Motor neuron (in vitro differentiated cells): Measurements from ENCODE around the gene TBCCD1. TPM values are rescaled to one million over a fixed set of nuclear protein-coding genes. Genes with fewer than 3 reads are reported as not detected.
"Not testable (repeated sequence)": the region's sequence is repeated elsewhere in the genome, so short reads cannot be mapped to it uniquely, and the experiment has no call there.

Experiments used
- ATAC-seq, 8 experiments: fragments of 200-7000 bp; cut with Tn5 transposase; replicated peaks in 6 of 8; 2 replicates each; pipeline ENCODE4 v1.8.0; 2021; ENCODE audit warnings: mild to moderate bottlenecking in 8 of 8, moderate library complexity in 8 of 8
- H3K27ac ChIP-seq, 2 donors: fragments of 250-450 bp; sonication (Bioruptor Pico); 2 replicates each; pipeline ENCODE4 v1.9.0; 2021; ENCODE audit warnings: antibody characterized with exemption in 2 of 2, mild to moderate bottlenecking in 2 of 2, moderate library complexity in 1 of 2
- H3K4me1 ChIP-seq, 2 donors: fragments of 250-450 bp; sonication (Bioruptor Pico); replicated peaks in 1 of 2; 2 replicates each; pipeline ENCODE4 v1.6.1; 2021; ENCODE audit warnings: antibody characterized with exemption in 2 of 2, mild to moderate bottlenecking in 2 of 2, moderate library complexity in 1 of 2
- H3K4me3 ChIP-seq, 5 donors: fragments of 250-450 bp; sonication (Bioruptor Pico); 2 replicates each; pipeline ENCODE4 v1.9.0; 2021; ENCODE audit warnings: antibody characterized with exemption in 5 of 5, mild to moderate bottlenecking in 5 of 5, moderate library complexity in 4 of 5
- WGBS, 10 experiments: fragments of 450-650 bp; shearing (Covaris generic); methylation state at CpG; one replicate each; pipeline ENCODE4 v1.0.0; 2022; 5-methylcytosine and 5-hydroxymethylcytosine counted together
- in situ Hi-C, 9 experiments: fragments of 400-800 bp; cut with MboI; loops; one replicate each; pipeline ENCODE4 v1.15.0; 2021; ENCODE audit warnings: low sequenced_read_pairs in 9 of 9, low pct_unique_long_range_greater_than_20kb in 2 of 9; ENCODE audit not compliant: unreplicated experiment in 9 of 9
- total RNA-seq, 8 experiments: library from RNA; unstranded; fragments of 300-600 nt; gene quantifications; 2 replicates each; pipeline versions ENCODE4 v1.2.3 to v1.2.4, GENCODE V29; 2022

Gene TBCCD1
- total RNA-seq, 8 experiments from 2014 or later, result 8.4 to 16.6 (median 12.6) TPM

DNA sequence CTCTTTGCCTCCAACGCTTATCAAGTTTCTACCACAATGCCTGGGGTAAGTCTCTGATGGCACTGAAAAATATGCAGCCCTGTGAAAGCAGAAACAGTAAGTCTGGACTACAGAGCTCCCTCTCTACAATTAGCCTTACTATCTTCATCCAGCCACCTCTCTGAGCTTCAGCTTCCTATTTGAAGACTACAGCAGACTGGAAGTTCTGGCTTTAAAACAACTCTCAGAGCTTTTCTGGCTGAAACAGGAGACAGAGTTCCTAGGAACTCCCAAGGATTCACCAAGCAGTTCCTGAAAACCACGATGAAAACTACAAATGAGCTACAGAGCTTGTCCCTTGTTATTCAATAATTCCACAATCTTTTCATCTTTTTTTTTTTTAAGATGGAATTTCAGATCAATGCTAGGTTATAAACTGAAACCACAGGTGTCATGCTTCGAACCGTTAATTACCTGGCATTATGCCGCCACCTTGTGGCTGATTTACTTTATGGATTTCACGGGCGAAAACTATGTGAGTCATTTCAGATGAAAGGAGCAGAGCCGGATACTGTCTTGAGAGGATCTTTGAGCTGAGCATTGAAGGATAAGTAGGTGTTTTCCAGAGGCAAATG, 26.8 kb downstream of the TBCCD1 start:
- peak overlapping the region in 1 of 5 donors; percentile 6 for H3K4me3 ChIP-seq
- H3K4me1 ChIP-seq, result no peaks in the 10 kb centered on the region
- in situ Hi-C loops, result loop anchor here in 8 of 9 experiments (10.0 to 25.0 kb wide), 3 partner anchors 278 to 553 kb away; no protein-coding TSS in a partner anchor
- peak; percentile 73 to 95 (median 82) for ATAC-seq
- H3K27ac ChIP-seq, result no peak overlapping the region
- WGBS, 10 experiments, result 0 to 20% (median 12%) methylated on average over 2 to 8 of the region's 8 CpGs

GRCh38 chr3:186538779-186539178, 28.4 kb downstream of the TBCCD1 start:
- Histone ChIP-seq H3K4me1 (no peaks in the 10 kb centered on the region), H3K27ac (no peak overlapping the region), H3K4me3 (no peak overlapping the region)
- ATAC-seq, result no peak
- 100% methylated on average over 1 to 3 of the region's 3 CpGs; no CpG with 5 or more reads in 5 of the 10 experiments for WGBS, 10 experiments
- in situ Hi-C loops, result loop anchor here in 8 of 9 experiments (10.0 to 25.0 kb wide), 4 partner anchors 264 to 554 kb away; no protein-coding TSS in a partner anchor

GRCh38 chr3:186536883-186537844, 30.0 kb downstream of the TBCCD1 start:
- in situ Hi-C loops, result loop anchor here in 8 of 9 experiments (10.0 to 25.0 kb wide), 4 partner anchors 262 to 552 kb away; no protein-coding TSS in a partner anchor
- ATAC-seq, result peak in 3 of 8 experiments; percentile 32 to 77 (median 72)
- H3K4me1 ChIP-seq, result peaks cover 8 to 12% of the 10 kb centered on the region in 2 donors
- H3K27ac ChIP-seq, result no peak overlapping the region
- no peak overlapping the region for H3K4me3 ChIP-seq

GRCh38 chr3:186534113-186534669, 32.9 kb downstream of the TBCCD1 start:
- H3K4me1 ChIP-seq, result peaks cover 8 to 12% of the 10 kb centered on the region in 2 donors
- ATAC-seq, result no peak
- 50 to 100% (median 93%) methylated on average over 1 to 6 of the region's 6 CpGs; no CpG with 5 or more reads in 1 of the 10 experiments for WGBS, 10 experiments

DNA sequence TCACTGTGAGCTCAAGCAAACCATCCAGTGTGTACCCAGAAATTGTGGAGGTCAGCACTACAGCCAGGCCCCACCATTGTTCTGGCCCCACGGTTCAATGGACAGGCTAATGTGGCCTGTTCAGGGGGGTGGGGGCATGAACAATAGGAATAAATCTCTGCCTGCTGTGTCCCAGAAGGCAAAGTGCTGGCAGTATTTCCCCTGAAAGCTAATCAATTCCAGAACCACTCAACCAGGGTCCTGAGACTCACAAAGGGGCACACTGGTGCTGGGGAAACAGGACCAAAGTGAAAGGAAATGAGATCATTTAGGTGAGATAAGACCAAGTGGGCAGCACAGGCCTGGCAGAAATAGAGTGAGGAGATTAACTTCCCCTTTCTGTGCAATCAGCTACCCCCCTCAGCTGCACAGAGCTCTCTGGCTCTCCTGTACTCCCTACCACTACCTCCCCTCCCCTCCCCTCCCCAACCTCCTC, 34.5 kb downstream of the TBCCD1 start:
- H3K27ac ChIP-seq, result peak overlapping the region; percentile 36 to 45
- no peak overlapping the region for H3K4me3 ChIP-seq
- ATAC-seq, result peak in 5 of 8 experiments; percentile 27 to 73 (median 65)

More at GRCh38 chr3:186534113-186534669, 32.9 kb downstream of the TBCCD1 start:
- no peak overlapping the region for H3K4me3 ChIP-seq
- no peak overlapping the region for H3K27ac ChIP-seq
- in situ Hi-C loops, result loop anchor here in 8 of 9 experiments (10.0 to 25.0 kb wide), 4 partner anchors 259 to 549 kb away; no protein-coding TSS in a partner anchor

DNA sequence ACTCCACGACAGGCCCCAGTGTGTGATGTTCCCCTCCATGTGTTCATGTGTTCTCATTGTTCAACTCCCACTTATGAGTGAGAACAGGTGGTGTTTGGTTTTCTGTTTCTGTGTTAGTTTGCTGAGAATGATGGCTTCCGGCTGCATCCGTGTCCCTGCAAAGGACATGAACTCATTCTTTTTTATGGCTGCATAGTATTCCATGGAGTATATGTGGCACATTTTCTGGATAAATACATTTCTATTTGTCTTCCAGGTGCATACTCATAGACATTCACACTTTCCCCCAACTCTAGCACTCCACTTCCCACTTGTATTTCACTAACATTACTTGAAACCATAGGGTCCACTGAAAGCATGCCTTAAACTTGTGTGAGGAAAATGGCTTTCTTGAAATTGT, 35.4 kb downstream of the TBCCD1 start:
- in situ Hi-C loops, result loop anchor here in 8 of 9 experiments (10.0 to 25.0 kb wide), 4 partner anchors 257 to 547 kb away; no protein-coding TSS in a partner anchor
- H3K27ac ChIP-seq, ATAC-seq, H3K4me3 ChIP-seq: not testable (repeated sequence)
- 75 to 100% (median 95%) methylated on average over 1 to 3 of the region's 3 CpGs; no CpG with 5 or more reads in 2 of the 10 experiments for WGBS, 10 experiments
- peaks cover 8 to 12% of the 10 kb centered on the region in 2 donors for H3K4me1 ChIP-seq

More for the DNA sequence above, 34.5 kb downstream of the TBCCD1 start:
- peaks cover 8 to 12% of the 10 kb centered on the region in 2 donors for H3K4me1 ChIP-seq
- 0 to 14% (median 0%) methylated on average over 1 of the region's 1 CpG; no CpG with 5 or more reads in 7 of the 10 experiments for WGBS, 10 experiments
- in situ Hi-C loops, result loop anchor here in 8 of 9 experiments (10.0 to 25.0 kb wide), 4 partner anchors 258 to 548 kb away; no protein-coding TSS in a partner anchor

- H3K27ac ChIP-seq, result no peak overlapping the region
These were observed 36.7 kb downstream of the TBCCD1 start for GRCh38 chr3:186530415-186530814.

DNA sequence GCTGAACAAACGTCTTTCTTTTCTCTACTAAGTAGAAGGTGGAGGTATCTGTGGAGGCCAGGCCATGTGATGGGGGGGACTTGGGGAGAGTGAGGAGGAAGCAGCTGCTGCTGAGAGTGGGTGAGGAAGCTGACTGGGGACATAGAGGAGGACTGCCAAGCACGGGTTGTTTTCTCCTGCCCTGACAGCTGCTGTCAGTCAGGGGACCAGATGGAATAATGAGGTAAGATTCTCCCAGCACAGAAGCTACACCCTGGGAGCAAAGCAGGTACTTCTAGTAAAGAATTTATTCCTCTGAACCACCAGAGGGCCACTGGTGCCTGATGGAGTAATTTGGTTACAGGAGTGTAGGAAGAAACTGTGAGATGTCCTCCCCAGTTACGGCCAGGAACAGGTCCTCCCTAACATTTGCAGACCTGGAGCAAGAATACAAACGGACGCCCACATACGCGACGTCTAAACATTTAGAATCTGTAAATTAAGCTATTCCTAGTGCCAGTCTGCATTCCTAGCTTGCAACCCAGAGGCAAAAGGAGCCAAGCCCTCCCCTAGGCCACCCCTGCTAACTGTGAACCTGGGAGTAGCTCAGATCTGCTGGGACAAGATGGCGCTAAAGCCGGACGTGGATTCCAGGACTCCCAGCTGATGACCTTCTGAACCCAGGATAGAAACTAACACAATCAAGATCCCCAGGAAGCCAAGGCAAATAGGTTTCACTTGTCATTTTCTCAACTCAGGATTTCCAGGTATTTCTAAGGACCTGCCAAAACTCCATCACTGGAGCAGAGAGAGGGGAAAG, 37.7 kb downstream of the TBCCD1 start:
- in situ Hi-C loops, result loop anchor here in 8 of 9 experiments (25.0 kb wide), 2 partner anchors 267 to 542 kb away; no protein-coding TSS in a partner anchor
- Histone ChIP-seq H3K4me3 (no peak overlapping the region), H3K4me1 (peaks cover 8 to 12% of the 10 kb centered on the region in 2 donors), H3K27ac (no peak overlapping the region)
- no peak for ATAC-seq
- WGBS, 10 experiments, result 6 to 96% (median 84%) methylated on average over 1 to 9 of the region's 11 CpGs; no CpG with 5 or more reads in 1 of the 10 experiments

More at GRCh38 chr3:186530415-186530814, 36.7 kb downstream of the TBCCD1 start:
- ATAC-seq, result no peak
- H3K4me3 ChIP-seq, result no peak overlapping the region
- H3K4me1 ChIP-seq, result peaks cover 8 to 12% of the 10 kb centered on the region in 2 donors
- in situ Hi-C loops, result loop anchor here in 8 of 9 experiments (10.0 to 25.0 kb wide), 4 partner anchors 256 to 546 kb away; no protein-coding TSS in a partner anchor

DNA sequence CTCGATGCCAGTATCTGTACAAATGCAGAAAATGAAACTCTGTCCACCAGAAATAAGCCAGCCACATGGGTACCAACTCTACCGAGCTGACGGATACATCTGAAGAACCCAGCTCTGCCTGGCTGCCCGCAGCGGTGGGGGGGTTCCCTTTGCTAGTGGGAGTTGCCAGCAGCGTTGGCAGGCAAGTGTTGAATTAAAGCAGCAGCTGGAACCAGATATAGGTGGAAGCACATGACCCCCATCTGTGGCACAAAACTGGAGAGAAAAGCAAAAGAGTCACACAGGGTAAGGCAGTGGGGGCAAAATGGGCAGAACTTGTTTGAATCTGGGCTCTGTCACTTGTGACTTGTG, 40.9 kb downstream of the TBCCD1 start:
- Histone ChIP-seq H3K4me1 (peaks cover 8 to 9% of the 10 kb centered on the region in 2 donors), H3K27ac (no peak overlapping the region), H3K4me3 (no peak overlapping the region)
- in situ Hi-C loops, result loop anchor here in 8 of 9 experiments (25.0 kb wide), 2 partner anchors 264 to 539 kb away; no protein-coding TSS in a partner anchor
- WGBS, 10 experiments, result 0 to 94% (median 60%) methylated on average over 1 to 6 of the region's 6 CpGs; no CpG with 5 or more reads in 2 of the 10 experiments
- no peak for ATAC-seq

DNA sequence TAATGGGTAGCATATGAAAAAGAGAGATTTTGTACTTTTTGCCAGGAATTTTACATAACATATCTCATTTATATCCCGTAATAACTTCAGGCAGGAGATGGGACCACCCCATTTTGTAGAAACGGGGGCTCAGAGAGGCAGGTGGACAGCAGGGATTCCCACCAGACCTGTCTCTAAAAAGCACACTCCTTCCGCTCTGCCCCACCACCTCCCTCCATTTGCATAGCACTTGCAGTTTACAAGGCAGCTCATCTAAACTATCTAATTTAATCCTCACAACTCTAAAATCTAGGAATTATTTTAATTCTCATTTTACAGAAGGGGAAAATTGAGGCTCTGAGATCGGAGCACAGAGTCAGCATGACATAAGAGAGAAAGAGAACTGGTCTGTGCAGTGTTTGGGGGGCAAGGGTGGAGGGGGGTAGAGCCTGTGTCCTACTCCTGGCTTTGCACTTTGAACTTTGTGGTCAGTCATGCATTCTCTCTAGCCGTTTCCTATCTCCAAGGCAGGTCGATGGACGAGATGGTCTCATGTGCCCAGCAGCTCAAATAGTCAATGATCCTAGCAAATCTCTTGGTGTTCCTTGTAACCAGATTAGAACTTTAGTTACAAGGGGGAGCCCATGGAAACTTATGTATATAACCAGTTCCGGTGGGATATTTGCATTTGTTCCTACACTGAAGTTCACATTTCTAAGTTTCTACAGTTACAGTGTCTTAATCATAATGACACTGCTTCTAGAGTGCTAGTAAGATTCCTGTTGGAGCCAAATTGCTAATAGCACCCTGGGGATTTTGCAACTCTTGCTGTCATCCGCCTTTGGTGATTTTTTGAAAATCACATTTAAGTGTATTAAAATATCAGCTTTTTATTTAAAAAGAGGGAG, 41.5 kb downstream of the TBCCD1 start:
- in situ Hi-C loops, result loop anchor here in 8 of 9 experiments (25.0 kb wide), 2 partner anchors 263 to 538 kb away; no protein-coding TSS in a partner anchor
- no peak for ATAC-seq
- WGBS, 10 experiments, result 11 to 87% (median 45%) methylated on average over 3 to 7 of the region's 9 CpGs; no CpG with 5 or more reads in 1 of the 10 experiments
- H3K27ac ChIP-seq, result no peak overlapping the region
- H3K4me1 ChIP-seq, result peaks cover 8 to 9% of the 10 kb centered on the region in 2 donors
- no peak overlapping the region for H3K4me3 ChIP-seq

DNA sequence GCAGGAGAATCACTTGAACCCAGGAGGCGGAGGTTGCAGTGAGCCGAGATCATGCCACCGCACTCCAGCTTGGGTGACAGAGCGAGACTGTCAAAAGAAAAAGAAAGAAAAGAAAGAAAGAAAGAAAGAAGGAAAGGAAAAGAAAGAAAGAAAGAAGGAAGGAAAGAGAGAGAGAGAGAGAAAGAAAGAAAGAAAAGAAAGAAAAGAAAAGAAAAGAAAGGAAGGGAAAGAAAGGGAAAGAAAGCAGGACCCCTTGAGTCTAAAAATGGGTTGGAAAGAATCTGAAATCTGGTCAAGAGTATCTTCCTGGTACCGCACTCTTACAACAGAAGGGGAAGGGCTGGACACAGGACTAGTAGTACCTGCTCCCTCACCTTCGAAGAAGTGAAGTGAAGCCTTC, 42.5 kb downstream of the TBCCD1 start:
- ATAC-seq, result no peak
- no peak overlapping the region for H3K4me3 ChIP-seq
- WGBS, 10 experiments, result 68 to 97% (median 87%) methylated on average over 2 to 6 of the region's 6 CpGs
- in situ Hi-C loops, result loop anchor here in 8 of 9 experiments (25.0 kb wide), 3 partner anchors 237 to 537 kb away; no protein-coding TSS in a partner anchor
- no peak overlapping the region for H3K27ac ChIP-seq
- peaks cover 8 to 9% of the 10 kb centered on the region in 2 donors for H3K4me1 ChIP-seq
